ENCODE measurements around the gene CHKA.

Gene CHKA

DNA sequence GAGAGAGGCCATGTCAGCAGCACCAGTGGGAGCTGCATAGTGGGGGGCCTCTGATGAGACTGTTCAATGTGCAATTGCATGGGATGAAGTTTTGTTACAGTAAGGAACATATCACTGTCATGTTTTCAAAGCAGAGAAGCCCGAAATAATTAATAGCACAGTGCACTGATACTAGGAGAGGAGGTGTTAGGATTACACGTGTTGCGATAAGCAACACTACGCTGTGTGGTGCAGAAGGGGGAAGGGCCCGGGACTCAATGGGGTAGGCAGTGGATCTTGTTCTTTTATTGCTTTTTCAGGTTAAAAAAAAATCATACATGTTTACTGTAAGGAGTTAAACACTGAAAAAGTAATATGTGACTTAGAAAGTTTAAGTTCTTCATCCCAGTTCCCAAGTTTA is 53.2 kb downstream of the CHKA start:
- no peak for DNase-seq

DNA sequence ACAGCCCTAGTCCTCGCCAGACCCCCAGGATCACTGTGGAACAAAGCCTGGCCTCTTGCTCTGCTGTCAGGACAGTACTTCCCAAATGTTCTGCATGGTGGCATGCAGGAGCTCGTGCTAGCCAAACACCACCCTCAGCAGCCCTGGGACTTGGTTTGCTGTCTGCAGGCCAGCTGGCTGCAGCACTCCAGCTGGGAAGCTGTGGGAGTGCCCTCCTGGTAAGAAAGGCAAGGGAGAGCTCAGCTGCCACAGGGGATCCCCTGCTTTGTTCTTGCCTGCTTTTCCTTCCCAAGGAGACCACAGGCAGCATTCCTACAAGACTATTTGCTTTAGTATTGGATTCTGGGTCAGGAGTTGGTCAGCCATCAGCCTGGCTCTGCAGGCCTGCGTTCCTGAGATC is 54.4 kb downstream of the CHKA start:
- no peak for DNase-seq

DNA sequence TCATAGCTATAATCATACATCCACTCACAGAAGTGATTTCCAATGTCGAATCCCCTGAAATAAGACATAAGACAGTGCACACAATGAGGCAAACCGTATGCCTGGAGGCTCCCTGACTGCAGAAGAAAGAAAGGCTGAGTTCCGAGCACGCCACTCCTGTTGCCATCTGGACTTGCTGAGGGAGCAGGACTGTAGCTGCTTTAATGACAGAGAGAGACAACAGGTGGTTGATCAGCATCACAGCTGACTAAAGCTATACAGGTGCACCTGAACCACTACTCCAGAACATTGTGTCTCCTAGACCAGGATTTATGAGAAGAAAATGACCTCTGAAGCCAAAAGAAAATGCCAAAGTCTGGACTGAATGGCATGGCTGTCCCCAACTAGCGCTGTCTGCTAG is 55.3 kb downstream of the CHKA start:
- DNase-seq = no peak

DNA sequence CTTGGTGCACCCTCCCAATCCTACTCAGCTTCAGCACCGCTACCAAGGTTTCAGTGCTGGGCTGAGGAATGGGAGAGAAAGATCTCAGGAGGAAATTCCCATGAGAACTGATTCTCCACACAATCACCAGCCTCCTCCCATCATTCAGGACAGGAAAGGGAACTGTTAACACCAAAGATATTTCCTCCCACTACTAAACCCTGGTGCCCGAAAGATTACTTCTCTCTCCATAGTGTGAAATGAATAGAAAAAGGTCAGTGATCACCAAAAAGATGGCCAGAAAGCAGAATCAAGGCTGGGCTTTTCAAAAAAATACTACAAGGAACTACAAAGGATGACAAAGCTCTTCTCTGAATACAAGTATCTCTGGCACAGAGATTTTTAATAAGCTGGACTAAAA is 56.3 kb downstream of the CHKA start:
- no peak for DNase-seq

DNA sequence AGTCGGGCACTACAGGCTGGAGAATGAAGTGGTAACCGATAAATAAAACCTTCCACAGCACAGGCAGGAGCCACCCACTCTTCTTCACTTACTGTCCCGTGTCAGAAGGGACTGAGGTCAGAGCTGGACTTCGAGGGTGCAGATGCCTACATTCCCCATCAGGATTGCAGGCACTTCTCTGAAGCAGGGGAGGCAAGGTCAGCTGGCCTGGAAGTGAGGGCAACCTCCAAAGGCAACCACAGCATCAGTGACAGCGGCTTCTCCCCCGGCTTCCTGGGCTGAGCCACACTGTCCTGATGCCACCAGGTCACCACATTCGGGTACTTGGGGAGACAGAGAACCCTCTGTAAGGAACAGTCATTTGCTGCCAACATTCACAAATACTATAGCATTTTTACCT is 59.7 kb downstream of the CHKA start:
- no peak for DNase-seq

DNA sequence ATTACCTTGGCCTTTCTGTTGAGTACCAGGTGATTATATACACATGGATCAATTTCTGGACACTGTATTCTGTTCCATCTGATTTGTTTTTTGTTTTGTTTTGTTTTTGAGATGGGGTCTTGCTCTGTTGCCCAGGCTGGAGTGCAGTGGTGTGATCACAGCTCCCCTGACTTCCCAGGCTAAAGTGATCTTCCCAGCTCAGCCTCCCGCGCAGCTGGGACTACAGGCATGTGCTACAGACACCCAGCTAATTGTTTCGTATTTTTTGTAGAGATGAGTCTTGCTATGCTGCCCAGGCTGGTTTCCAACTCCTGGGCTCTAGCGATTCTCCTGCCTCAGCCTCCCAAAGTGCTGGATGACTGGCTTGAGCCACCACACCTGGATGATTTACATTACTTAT is 63.4 kb downstream of the CHKA start:
- no peak for DNase-seq

DNA sequence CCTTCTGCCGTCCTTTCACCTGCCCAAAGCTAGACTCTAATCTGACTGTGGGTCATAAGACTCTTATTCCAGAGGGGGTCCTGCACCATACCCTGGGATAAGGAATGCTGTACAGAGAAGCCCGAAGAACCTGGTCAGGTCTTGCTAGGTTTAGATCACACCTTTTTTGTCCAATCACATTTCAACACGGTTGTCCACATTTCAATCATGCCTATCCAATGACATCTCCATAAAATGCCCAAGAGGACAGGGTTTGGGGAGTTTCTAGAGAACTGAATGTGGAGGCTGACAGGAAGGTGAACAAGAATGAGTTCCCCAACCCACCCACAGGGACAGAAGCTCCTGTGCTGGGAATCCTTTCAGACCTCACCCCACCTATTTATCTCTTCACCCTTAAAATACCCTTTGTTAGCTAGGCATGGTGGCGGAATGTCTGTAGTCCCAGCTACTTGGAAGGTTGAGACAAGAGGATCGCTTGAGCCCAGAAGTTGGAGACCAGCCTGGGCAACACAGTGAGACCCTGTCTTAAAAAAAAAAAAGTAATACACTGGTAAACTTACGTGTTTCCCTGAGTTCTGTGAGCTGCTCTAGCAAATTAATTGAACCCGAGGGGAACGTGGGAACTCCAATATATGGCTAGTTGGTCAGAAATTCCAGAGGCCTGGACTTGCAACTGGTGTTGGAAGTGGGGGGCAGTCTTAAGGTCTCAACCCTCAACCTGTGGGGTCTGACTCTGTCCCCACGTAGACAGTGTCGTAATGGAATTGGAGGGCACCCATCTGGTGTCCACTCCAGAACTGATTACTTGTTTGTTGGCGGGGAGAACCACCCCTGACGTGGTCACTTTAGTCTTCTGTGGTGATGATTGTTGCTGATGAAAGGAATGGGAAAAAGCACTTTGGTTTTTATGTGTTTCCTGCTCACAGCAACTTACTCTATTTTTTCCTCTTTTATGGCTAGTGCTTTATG is 64.6 kb downstream of the CHKA start:
- no peak for DNase-seq

DNA sequence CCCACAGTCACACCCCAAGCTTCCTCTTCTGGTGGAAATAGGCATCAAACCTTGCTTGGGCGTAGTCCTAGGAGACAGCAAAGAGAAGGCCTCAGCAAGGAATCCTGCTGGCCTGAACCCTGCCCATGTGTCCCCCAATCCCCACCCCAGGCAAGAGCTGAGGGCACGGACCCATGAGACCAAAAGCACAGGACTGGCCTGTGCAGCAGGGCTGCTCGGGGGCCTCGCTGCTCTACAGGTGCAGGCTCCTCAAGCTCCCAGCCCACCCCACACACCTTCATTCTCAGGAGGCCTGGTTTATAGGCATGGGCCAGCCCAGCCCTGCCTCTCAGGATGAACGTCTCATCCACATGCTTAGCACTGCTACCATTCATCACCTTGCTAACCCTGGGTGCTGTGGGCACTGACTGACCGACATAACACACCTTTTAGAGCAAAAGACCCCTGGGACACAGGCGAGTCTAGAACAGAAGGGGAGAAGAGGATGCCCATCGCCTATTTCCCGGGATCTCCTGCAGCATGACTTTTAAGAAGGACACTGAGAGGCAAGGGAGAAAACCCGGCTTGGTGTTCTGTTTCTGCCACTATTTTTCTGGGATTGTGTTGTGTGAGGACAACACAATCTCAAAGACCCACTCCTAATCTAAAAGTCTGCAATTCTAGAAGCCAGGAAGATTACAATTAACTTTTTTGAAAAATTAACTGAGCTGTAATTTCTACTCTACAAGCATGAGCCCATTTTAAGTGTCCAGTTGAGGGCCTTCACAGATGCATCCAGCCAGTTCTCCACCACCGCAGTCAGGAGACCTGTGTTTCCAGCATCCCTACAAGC is 67.0 kb downstream of the CHKA start:
- DNase-seq = no peak

DNA sequence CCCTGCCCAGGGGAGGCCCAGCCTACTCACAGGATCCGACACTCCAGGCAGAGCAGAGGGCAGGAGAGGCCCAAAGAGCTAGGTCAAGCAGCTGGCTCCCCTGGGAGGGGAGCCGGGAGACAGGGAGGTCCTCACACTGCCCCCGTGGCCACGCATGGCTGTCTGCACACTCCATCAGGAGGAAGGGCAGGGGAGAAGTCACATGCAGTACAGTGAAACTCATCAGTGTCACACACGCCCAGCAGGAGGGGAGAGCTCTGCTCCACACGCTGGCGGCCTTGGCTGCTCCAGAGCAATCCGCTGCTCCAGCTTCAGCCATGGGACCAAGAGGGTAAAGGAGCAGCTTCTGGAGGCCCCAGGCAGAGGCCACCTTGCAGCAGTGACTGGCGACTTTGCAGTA is 68.1 kb downstream of the CHKA start:
- no peak for DNase-seq

DNA sequence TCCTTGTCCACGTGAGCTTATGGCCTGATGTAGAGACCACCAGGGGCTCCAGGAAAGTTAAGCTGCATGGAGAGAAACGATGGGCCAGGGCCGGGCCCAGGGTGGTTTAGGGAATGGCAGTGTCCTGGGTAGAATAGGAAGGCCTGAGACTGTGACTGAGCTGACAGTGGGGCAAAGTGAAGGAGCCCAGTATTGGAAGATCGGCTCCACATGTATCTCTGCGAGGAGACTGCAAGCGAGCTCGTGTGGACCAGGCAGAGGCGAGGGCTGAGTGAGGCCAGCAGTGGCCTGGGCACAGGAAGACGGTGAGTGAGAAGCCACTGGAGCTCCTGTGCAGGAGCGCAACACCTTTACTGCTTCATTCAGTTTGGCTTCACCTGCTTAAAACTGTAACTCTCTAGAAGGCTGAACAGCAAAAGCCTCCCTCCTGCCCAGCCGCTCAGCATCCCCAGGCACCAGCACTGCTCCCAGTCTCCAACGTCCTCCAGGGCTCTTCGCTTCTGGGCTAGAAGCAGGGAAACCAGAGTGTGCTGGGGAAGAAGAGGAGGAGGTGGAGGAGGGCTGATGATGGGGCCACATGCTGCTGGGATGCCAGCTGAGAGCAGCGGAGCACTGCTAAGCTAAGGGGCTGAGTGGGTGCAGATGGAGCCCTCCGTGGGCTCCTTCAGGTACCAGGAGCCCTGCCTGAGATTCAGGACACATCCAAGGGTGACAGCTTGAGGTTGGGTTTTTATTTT is 68.9 kb downstream of the CHKA start:
- no peak for DNase-seq

DNA sequence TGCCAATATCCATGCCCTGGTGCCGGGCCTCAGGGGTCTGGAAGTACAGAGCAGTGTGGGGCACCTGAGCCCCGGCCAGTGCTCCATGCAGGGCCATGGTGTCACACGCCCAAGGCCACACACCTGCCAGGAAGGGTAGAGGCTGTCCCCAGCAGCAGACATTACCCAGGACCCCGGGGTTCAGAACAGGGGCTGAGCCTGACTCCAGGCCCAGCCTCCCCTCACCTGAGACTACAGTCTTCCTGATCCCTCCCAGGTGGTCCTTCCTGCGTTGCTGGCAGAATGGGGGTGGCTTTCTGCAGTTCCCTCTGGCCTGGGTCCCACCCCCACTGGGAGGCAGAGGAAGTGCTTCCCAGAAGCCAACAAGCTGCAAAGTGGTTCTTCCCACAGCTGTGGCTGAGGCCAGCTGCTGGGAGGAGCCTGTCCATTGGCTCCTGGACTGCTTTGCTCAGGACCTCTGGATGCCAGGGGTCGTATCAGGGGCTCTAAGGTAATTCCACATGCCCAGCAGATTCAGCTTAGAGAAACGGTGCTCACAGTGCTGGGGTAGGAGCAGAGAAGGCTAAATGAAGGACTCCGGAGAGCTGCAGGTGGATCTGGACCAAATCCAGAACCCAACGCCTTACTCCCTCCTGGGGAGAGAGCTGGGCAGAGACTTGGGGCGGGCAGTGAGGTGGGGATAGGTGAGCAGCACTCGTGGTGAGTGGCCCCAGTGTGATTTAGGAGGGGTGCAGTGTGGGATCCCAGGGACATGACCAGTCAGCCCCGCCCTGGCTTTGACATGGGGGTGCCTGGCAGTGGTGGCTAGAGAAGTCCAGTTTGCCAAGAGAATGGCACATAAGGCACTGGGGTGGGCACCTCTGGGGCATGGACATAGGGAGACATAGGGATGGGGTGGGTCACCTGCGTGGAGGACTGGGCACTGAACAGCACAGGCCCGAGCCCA is 69.7 kb downstream of the CHKA start:
- no peak for DNase-seq

DNA sequence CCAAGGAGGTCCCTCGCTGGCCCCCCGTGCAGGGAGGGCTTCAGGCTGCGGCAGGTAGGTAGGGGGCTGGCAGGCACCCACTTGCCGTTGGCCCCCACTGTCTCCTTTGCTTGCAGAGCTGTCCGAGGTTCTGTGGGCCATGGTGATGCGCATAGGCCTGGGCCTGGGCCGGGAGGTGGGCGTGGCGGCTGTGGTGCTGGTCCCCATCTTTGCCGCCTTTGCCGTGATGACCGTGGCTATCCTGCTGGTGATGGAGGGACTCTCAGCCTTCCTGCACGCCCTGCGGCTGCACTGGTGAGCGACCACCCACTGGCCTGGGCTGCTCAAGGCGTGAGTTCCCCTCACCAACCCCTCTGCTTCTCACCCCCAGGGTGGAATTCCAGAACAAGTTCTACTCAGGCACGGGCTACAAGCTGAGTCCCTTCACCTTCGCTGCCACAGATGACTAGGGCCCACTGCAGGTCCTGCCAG is 70.8 kb downstream of the CHKA start:
- DNase-seq = no peak

DNA sequence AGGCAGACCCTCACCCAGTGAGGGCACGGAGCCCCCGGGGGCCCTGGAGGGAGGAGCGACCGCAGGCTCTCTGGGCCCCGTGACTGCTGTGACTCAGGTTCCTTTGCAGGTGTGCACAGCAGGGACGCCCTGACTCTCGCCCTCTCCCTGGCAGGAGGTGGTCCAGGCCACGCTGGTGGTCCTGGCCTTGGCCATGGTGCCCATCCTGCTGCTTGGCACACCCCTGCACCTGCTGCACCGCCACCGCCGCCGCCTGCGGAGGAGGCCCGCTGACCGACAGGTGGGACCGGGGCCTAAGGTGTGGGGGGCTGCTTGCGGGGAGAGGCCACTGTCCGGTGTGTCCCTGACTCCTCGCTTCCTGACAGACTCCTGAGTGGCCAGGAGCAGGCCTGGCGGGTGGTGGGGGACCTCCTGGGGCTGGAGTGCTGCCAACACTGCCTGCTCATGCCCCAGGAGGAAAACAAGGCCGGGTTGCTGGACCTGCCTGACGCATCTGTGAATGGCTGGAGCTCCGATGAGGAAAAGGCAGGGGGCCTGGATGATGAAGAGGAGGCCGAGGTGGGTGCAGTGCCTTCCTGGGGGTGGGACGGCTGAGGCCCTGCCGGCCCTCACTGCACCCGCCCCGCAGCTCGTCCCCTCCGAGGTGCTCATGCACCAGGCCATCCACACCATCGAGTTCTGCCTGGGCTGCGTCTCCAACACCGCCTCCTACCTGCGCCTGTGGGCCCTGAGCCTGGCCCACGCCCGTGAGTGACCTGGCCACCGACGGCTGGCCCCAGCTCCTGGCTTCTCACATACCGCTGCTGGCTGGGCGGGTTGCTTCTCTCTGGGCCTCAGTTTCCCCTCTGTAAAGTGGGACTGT is 71.4 kb downstream of the CHKA start:
- DNase-seq = no peak

DNA sequence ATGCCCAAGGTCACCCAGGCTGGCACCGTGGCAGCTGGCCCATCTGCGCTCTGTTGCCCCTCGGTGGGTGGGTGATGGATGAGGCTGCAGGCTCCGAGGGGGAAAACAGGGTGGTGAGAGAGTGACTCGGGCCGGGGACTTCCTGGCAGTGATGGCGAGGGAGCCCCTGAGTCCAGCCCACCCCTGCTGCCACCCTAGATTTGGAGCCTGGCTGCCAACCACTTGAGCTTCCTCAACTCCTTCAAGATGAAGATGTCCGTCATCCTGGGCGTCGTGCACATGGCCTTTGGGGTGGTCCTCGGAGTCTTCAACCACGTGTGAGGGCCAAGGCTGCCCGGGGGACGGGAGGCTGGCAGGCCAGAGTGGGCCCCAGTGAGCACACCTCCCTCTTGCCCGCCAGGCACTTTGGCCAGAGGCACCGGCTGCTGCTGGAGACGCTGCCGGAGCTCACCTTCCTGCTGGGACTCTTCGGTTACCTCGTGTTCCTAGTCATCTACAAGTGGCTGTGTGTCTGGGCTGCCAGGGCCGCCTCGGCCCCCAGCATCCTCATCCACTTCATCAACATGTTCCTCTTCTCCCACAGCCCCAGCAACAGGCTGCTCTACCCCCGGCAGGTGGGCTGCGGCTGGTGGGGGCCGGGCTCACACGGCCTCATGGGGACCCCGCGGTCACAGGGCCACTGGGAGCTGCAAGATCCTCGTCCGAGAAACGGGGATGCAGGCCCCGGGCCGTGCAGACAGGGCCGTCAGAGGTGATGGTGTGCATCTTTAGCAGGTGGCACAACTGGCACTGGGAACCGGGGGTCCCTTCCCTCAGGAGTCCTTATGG is 72.3 kb downstream of the CHKA start:
- no peak for DNase-seq

DNA sequence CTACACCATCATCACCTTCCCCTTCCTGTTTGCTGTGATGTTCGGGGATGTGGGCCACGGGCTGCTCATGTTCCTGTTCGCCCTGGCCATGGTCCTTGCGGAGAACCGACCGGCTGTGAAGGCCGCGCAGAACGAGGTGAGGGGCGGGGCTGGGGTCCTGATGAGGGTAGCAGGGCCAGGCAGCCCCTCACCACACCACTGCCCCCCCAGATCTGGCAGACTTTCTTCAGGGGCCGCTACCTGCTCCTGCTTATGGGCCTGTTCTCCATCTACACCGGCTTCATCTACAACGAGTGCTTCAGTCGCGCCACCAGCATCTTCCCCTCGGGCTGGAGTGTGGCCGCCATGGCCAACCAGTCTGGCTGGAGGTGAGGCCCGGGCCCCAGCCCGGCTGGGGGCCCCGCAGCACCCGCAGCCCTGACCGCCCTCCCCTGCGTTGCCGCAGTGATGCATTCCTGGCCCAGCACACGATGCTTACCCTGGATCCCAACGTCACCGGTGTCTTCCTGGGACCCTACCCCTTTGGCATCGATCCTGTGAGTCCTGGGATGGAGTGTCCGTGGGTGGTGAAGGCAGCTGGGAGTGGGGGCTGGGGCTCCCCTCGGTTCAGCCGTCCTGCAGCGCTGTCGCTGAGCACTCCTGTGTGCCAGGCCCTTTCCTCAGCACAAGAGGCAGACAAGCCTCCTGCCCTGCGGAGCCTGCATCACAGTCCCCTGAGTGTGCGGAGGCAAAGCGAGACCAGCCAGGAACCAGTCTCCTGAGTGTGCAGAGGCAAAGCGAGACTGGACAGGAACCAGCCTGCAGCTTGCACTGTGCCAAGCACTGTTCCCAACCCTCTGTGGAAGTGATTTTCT is 73.5 kb downstream of the CHKA start:
- DNase-seq = no peak

DNA sequence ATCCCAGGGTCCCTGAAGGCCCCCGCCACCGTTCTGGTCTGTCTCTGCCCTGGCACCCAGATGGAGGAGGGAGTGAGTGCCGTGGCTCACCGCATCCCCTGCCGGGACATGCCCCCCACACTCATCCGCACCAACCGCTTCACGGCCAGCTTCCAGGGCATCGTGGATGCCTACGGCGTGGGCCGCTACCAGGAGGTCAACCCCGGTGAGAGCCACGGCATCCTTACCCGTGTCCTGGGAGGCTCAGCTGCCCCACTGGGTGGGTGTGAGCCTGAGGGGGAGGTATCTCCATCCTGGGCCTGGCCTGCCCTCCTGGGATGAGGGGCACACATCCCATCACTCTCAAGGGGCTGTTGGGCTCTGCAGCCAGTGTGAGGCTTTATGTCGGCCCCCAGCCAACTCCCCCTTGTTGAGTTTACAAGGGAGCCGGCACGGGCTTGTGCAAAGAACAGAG is 76.3 kb downstream of the CHKA start:
- DNase-seq = no peak

DNA sequence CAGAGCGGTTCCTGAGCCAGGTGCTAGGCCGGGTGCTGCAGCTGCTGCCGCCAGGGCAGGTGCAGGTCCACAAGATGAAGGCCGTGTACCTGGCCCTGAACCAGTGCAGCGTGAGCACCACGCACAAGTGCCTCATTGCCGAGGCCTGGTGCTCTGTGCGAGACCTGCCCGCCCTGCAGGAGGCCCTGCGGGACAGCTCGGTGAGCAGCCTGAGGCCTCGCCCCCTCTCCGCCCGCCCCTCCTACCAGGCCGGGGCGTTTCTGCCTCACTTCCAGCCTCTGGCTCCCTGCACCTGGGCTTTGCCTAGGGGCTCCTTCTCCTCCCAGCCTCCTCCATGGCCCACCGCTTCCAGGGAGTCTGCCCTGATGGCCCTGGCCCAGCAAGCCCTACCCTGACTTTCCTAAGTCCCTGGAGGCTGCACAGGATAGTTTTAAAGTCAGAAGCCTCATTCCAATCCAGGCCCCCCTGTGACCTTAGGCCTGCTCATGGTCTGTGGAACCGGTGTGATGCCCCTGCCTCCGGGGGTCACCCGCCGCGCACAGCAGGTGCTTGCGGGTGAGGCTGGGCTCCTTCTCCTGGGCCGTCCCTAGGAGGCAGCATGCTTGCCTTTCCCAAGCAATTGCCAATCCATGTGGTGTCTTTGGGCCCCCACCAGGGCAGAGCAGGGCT is 76.9 kb downstream of the CHKA start:
- DNase-seq = no peak
